ENCODE results near the gene MDK. TPM values are rescaled to one million over a fixed set of nuclear protein-coding genes. Genes with fewer than 3 reads are reported as not detected.

Gene MDK
- total and polyA plus RNA-seq, 2 experiments from 2014 or later, result 388 to 477 TPM

- Mint-ChIP-seq H3K27ac (no peak overlapping the region), H3K4me1 (peaks cover 11% of the 10 kb centered on the region; the same call in 2 of the 3 replicates), H3K9me3 (no peaks in the 10 kb centered on the region), H3K27me3 (ENCODE audit: insufficient read depth, low read depth, poor library complexity) (peaks cover 9% of the 10 kb centered on the region), H3K4me3 (no peak overlapping the region; the same call in 2 of the 3 replicates), H3K36me3 (ENCODE audit: low read depth) (peaks cover 30% of the 10 kb centered on the region)
- H4K20me1 ChIP-seq (replicated peaks; ENCODE audit: insufficient read depth), result peaks cover 4% of the 10 kb centered on the region; the same call in 1 of the 2 replicates
- no peaks in the 10 kb centered on the region; the same call in 1 of the 2 replicates for H3K36me3 ChIP-seq (ENCODE audit: insufficient read depth)
- peaks cover 9% of the 10 kb centered on the region for H3K4me1 ChIP-seq (ENCODE audit: insufficient read depth)
- H3K27ac ChIP-seq (ENCODE audit: low read depth), result no peak overlapping the region
- H3K4me3 ChIP-seq, result no peak overlapping the region
- TF ChIP-seq CREB1 (CRISPR knock-in tag; IDR thresholded peaks at IDR 0.05; ENCODE audit: low read depth) (no peak), NANOG (IDR thresholded peaks at IDR 0.05; ENCODE audit: borderline replicate concordance) (no peak), ZNF331 (CRISPR knock-in tag; IDR thresholded peaks at IDR 0.05; ENCODE audit: low read depth) (no peak), JUNB (IDR thresholded peaks at IDR 0.05; ENCODE audit: unreplicated experiment) (no peak), ETS1 (IDR thresholded peaks at IDR 0.05) (no peak), ZNF462 (CRISPR knock-in tag; IDR thresholded peaks at IDR 0.05) (no peak), POLR2AphosphoS5 (IDR thresholded peaks at IDR 0.05; ENCODE audit: low read depth) (no peak), EZH2phosphoT487 (IDR thresholded peaks at IDR 0.05; ENCODE audit: unreplicated experiment) (no peak)
- no peaks in the 10 kb centered on the region for H3K27me3 ChIP-seq (ENCODE audit: insufficient read depth)
- no peak for DNase-seq (ENCODE audit: low spot score)
- no peaks in the 10 kb centered on the region for H3K9me2 ChIP-seq (ENCODE audit: insufficient read depth)
- H2AFZ ChIP-seq, result no peak overlapping the region
- H3F3A ChIP-seq (replicated peaks; ENCODE audit: low read depth), result peaks cover 26% of the 10 kb centered on the region
- no peak overlapping the region for H3K4me2 ChIP-seq
- H3K79me2 ChIP-seq (replicated peaks; ENCODE audit: insufficient read depth), result no peaks in the 10 kb centered on the region
- no peak for ATAC-seq
These were observed 3.6 kb upstream of the MDK start for GRCh38 chr11:46377831-46378230.

Measured in GM23338 (cell line).